Activated T-cell treated with anti-CD3 and anti-CD28 coated beads for 48 hours (primary cell): ENCODE measurements around the gene SBSN.
A peak's percentile ranks its signal among the peaks of the same experiment; 100 is the strongest.

Experiments
- DNase-seq: peaks from one replicate; pipeline ENCODE4 v3.0.0-alpha.2; 2020; ENCODE audit warnings: low read depth

The SBSN gene, protein sequence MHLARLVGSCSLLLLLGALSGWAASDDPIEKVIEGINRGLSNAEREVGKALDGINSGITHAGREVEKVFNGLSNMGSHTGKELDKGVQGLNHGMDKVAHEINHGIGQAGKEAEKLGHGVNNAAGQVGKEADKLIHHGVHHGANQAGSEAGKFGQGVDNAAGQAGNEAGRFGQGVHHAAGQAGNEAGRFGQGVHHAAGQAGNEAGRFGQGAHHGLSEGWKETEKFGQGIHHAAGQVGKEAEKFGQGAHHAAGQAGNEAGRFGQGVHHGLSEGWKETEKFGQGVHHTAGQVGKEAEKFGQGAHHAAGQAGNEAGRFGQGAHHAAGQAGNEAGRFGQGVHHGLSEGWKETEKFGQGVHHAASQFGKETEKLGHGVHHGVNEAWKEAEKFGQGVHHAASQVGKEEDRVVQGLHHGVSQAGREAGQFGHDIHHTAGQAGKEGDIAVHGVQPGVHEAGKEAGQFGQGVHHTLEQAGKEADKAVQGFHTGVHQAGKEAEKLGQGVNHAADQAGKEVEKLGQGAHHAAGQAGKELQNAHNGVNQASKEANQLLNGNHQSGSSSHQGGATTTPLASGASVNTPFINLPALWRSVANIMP

DNA sequence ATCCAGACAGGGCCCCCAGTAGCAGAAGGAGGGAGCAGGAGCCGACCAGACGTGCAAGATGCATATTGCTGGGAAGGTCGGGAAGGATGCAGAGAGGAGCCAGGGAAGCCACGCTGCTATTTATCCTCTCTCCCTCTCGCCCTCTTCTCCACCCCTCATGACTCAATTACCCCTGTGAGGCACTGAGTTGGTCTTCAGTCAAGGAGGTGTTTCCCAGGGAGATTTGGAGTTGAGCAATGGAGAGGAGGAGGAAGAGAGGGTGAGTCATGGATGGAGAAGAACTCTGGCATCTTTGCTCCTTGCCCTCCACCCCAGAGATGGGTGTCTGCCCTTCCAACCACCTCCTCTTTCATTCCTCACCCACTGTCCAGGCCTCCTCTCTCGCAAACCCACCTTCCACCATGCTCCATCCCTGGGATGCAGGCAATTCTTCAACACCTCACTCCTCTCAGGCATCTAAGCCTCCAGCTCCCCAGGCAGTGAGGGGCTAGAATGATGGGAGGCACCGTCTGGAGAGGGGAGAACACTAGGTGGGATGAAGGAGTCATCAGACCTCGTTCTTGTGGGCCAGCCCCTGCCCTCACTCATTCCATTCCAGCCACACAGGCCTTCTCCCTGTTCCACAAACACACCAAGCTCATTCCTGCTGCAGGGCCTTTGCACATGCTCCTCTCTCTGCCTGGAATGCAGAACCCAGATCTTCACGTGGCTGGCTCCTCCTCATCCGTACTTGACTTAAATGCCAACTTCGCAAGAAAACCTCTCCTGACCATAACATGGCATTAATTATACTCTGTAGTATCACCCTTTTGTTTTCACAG, at the start of gene SBSN:
Gene SBSN, minus strand, starts transcription at position 94 of the 821 bp plus-strand sequence. Its CDS starts 30 bp downstream, at position 64.
- no peak for DNase-seq

- DNase-seq: no peak
Measured at GRCh38 chr19:35571406-35571965, 43.4 kb upstream of the SBSN start.

DNA sequence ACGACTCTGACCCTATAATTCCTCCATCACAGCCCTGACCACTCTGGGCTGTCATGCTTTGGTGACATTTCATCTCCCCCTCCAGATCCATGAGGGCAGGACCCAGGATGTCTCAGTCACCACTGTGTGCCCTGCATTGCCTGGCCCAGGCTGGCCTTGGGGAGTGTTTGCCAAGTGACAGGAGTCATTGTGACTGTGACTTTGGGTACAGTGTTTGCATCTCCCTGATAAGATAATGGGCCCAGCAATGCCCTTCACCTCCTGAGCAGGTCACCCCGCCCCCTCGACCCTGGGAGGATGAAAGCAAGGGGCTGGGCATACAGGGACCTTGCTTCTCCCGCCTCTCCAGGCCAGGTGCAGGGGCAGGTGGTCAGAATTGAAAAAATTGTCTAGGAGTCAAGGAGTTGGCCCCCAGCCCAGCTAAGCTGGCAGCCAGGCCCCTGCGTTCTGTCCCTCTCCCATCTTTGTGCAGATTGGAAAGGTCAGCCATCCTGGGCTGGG, 41.2 kb upstream of the SBSN start:
- no peak for DNase-seq

DNA sequence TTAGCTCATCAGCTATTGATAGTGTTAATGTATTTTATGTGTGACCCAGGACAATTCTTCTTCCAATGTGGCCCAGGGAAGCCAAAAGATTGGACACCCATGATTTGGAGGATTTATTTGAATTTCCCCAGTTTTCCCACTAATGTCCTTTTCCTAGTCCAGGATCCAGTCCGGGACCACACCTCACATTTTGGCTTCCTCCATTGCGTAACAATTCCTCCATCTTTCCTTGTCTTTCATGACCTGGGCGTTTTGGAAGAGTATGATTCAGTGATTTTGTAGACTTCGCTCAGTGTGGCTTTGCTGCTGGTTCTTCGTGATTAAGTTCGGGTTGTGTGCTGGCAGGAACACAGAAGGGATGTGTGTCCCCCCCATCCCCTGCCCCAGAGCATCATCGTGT, 38.6 kb upstream of the SBSN start:
- no peak for DNase-seq

DNA sequence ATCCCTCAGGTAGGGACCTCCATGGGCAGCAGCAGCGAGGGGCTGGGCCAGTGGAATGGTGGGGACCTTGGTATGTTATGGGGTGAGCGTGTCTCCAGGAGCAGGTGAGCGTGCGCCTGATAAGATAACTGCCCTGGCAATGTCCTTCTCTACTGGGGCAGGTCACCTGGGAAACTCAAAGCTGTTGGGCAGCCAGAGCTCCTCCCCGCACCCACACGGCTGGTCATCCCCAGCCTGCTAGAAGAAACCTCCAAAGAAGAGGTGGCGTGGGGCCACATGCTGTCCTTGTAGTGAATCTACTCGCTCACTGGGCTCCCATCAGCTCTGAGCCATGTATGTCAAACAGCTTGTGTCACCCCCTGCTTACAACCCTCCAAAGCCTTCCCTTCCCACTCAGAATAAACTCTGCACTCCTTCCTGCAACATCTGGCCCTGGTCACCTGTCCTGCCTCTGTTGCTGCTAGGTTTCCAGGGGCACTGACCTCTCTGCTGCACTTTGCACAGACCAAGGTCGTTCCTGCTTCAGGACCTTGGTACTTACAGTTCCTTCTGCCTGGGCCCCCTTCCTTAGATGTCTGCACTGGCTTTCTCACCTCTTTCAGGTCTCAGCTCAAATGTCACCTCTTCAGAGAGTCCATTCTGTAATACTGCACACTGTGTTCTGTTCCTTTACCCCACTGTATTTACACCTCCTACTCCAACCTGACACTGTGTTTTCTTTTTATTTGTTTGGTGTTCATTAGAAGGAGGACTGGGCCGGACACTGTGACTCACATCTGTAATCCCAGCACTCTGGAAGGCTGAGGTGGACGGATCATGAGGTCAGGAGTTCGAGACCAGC, 37.1 kb upstream of the SBSN start:
- DNase-seq: no peak

DNA sequence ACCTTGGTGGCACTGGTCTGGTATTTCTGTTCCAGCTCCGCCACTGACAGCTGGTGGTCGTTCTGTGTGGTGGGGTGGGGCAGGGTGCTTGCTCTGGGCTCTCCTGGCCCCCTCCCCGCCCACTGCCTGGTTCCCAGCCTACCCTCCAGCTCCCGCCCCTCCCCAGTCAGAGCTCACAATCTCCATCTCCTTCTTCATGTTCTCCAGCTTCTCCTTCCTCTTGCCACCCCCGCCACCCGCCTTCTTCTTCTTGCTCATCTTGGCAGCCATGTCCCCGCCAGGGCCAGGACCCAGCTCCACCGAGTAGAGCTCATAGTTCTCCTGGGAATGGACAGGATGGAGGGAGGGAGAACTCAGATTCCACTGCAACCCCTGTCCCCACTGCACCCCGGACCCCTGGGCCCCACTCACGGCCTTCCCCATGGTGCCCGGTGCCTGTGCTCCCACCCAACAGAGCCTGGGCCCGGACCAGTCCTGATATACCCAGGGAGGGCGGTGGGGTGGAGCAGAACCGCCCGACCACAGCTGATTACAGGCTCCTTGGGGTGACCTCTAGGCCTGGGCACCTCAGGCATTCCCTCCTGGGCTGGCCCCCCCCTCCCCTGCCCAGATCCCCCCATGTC, 35.2 kb upstream of the SBSN start, which contains the start of gene ATP4A:
Gene ATP4A, minus strand, starts transcription at position 452 of the 623 bp plus-strand sequence. Its CDS starts 29 bp downstream, at position 423.
- no peak for DNase-seq

DNA sequence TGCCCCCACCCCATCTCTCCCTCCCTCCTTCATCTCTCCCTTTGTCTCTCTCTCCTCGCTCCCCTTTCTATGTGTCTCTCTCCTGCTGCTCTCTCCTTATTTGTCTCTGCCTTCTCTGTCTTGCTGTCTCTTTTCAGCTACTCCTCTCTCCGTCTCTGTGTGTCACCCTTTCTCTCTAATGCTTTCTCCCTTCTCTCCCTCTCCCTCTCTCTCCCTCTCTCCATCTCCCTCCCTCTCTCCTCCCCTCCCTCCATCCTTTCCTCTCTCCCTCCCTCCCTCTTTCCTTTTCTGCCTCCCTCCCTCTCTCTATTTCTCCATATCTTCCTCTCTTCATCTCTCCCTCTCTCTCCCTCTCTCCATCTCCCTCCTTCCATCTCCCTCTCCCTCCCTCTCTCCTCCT, 34.7 kb upstream of the SBSN start:
- DNase-seq: no peak

GRCh38 chr19:35562336-35562735, 34.2 kb upstream of the SBSN start:
- DNase-seq: no peak

DNA sequence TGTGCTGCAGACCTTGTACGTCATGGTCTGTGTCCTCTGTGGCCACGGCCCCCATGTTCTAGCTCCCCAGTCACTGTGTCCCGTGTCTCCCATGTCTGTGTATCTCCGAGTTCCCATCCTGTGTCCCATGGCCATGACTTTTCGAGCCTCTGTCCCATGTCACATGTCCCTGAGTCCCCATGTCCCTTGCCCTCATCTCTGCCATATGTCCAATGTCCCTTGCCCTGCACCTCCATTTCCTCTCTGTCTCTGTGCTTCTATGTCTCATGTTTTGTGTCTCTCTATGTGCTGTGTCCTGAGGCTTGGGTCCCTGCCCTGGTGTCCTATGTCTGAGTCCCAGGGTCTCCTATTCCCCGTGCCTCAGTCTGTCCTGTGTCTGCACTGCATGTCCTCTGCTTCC, 33.3 kb upstream of the SBSN start:
- no peak for DNase-seq

- DNase-seq: no peak
Measured at GRCh38 chr19:35560677-35561076, 32.6 kb upstream of the SBSN start.

DNA sequence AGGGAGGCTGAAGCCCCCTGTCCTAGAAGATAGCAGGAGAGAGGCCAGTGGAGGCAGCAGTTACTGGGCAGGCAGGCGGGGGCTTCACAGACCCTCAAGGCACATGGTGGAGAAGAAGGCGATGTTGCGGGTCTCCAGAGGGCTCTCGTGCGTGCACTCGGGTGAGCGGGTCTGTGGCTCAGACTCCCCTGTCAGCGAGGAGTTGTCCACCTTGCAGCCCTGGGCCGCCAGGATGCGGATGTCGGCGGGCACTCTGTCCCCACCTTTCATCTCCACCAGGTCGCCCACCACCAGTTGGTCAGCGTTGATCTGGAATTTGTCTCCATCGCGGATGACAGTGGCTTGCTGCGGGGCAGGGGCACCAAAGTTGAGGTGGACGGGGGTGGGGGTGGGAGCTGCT, 32.2 kb upstream of the SBSN start:
- no peak for DNase-seq

GRCh38 chr19:35559781-35560180, 31.7 kb upstream of the SBSN start:
- DNase-seq: no peak

DNA sequence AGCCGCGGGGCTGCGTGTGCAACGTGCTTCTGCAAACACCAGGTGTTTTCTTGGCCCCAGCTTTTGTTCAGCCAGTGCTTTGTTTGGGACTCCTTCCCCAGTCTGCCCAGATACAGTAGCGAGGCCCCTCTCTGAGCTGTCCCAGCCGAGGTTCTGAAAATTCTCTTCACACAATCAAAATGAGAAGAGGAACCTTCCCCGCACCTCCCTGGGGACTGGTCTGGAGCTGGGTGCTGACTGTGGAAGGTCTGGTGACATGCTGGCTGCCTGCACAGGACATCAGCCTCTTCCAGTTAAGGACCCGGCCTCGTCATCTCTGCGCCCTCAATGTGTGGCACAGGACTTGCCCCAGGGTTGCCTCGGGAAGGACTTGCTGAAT, 31.2 kb upstream of the SBSN start:
- DNase-seq: no peak

DNA sequence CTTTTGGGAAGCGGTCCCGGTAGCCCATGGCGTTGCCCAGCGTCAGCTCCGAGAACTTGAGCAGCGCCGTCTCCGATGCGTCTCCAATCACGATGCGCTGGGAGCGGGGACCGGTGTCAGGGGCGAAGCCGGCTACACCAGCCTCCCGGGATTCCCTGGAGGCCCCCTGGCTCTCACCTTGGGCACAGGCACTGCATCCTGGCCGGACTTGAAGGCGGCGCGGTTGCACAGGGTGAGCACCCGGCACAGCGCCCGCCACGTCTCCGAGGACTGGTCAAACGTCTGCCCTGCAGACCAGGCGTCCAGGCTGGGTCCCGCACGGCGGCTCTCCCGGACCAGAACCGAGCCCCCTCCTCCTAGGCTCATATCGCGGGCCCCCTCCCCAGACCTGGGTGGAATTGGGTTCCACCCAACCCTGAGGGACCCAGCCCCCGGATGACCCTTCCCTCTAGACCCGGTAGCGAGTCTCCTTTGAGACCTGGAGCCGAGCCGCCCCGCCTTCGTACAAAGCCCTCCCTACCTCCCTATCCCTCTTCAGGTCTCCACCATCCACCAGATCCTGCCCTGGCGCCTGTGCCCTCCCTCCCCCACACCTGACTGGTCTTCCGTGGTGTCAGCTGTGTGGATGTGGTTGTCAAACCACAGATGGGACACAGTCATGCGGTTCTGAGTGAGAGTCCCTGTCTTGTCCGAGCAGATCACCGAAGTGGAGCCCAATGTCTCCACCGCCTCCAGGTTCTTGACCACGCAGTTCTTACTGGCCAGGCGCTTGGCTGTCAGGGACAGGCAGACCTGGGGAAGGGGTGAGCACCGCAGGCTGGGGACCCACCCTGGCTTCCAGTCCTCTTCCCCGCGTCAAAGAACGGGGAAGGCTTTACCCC, 30.5 kb upstream of the SBSN start:
- no peak for DNase-seq

- peak; percentile 56 for DNase-seq
Measured at GRCh38 chr19:35557539-35558399, 29.7 kb upstream of the SBSN start.

- DNase-seq: no peak
Measured at GRCh38 chr19:35556846-35557538, 28.9 kb upstream of the SBSN start.

- DNase-seq: no peak
Measured at GRCh38 chr19:35556025-35556590, 28.0 kb upstream of the SBSN start.
